ENCODE measurements around the gene LANCL1. TPM values are rescaled to one million over a fixed set of nuclear protein-coding genes. Genes with fewer than 3 reads are reported as not detected.

LANCL1 gene, protein sequence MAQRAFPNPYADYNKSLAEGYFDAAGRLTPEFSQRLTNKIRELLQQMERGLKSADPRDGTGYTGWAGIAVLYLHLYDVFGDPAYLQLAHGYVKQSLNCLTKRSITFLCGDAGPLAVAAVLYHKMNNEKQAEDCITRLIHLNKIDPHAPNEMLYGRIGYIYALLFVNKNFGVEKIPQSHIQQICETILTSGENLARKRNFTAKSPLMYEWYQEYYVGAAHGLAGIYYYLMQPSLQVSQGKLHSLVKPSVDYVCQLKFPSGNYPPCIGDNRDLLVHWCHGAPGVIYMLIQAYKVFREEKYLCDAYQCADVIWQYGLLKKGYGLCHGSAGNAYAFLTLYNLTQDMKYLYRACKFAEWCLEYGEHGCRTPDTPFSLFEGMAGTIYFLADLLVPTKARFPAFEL
- total RNA-seq (2022) (26.5 and 30.6 TPM in 2 replicates), Bru-seq, nascent RNA (percentile 69 among the genes with signal in this experiment), BruChase-seq, experiment 1, labeled RNA remaining after a 2-hour chase (percentile 69 among the genes with signal in this experiment), BruChase-seq, experiment 2, labeled RNA remaining after a 6-hour chase (percentile 79 among the genes with signal in this experiment)
- long read RNA-seq, full-length matches to known transcripts, result 36 of 47 reads
- long read RNA-seq, partial matches to known transcripts, result 4 of 47 reads
- long read RNA-seq, other reads (novel, unspliced or antisense), result 7 of 47 reads

DNA sequence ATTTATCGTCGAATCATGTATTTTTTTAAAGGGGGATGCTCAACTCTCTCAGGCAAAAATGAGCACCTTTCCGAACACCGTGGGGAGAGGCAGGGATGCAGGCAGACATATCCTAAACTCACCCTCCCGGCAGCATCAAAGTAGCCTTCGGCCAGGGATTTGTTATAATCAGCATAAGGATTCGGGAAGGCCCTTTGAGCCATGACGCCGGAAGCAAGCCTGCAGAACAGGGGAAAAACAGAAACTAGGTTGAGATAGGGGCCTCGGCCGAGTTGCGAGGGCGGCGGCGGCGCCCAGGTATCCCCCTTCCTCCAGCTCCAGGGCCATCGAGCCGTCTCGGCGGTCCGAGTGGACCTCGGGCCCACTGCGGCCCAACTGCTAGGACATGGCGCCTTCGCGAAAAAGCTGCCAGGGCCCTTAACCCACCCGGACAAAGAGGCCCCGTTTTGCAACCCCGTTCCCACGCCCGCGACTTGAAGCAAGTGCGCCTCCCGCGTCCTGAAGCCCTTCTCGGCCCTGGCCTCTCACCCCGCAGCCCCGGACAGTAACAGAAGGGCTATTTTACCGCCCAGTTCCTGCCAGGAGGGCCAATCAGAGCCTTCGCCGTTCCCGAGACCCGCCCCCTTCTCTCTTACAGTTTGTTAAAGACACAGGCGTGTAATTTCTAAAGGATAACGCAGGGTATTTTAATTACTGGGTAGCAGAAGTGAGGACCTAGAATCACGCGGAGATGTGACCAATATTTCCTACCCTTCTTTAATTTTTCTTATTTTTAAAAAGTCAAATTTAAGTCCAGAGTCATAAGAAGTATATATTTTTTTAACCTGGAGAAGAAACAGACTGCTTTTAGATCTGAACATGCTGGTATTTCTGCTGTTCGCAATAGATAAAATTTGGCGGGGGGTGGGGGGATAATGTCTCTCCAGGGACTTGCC, at the start of gene LANCL1:
LANCL1 (minus strand) TSS at position 566 of the 935 bp plus-strand sequence; CDS start at position 203, 363 bp downstream.
- POLR2A ChIA-PET, result no interaction called here
- H3K4me3 ChIP-seq (ENCODE audit: low read depth, low read length), result peak within 1 kb of the TSS; percentile 67
- Mint-ChIP-seq H3K4me3 (ENCODE audit: unreplicated experiment) (peak within 1 kb of the TSS; percentile 95), H3K27ac (ENCODE audit: unreplicated experiment) (peak within 1 kb of the TSS; percentile 86), H3K36me3 (ENCODE audit: insufficient read depth, unreplicated experiment) (peaks cover 10% of the 10 kb centered on the region), H3K27me3 (ENCODE audit: insufficient read depth, unreplicated experiment) (no peaks in the 10 kb centered on the region), H3K4me1 (ENCODE audit: low read depth, unreplicated experiment) (no peaks in the 10 kb centered on the region), H3K9me3 (ENCODE audit: unreplicated experiment) (no peaks in the 10 kb centered on the region)
- no peaks in the 10 kb centered on the region; the same call in 1 of the 2 replicates for H3K4me1 ChIP-seq
- H3K27me3 ChIP-seq (replicated peaks; ENCODE audit: control insufficient read depth, insufficient read depth, low read length), result no peaks in the 10 kb centered on the region
- intact Hi-C loops (cut with micrococcal nuclease; ENCODE audit: unreplicated experiment), result loop anchor here (1.0 to 2.0 kb wide), 2 partner anchors 26 to 305 kb away; partner anchors contain the start of gene KANSL1L
- CTCF ChIA-PET, result no interaction called here
- TF ChIP-seq, protein P1, sequence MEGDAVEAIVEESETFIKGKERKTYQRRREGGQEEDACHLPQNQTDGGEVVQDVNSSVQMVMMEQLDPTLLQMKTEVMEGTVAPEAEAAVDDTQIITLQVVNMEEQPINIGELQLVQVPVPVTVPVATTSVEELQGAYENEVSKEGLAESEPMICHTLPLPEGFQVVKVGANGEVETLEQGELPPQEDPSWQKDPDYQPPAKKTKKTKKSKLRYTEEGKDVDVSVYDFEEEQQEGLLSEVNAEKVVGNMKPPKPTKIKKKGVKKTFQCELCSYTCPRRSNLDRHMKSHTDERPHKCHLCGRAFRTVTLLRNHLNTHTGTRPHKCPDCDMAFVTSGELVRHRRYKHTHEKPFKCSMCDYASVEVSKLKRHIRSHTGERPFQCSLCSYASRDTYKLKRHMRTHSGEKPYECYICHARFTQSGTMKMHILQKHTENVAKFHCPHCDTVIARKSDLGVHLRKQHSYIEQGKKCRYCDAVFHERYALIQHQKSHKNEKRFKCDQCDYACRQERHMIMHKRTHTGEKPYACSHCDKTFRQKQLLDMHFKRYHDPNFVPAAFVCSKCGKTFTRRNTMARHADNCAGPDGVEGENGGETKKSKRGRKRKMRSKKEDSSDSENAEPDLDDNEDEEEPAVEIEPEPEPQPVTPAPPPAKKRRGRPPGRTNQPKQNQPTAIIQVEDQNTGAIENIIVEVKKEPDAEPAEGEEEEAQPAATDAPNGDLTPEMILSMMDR (IDR thresholded peaks at IDR 0.05; ENCODE audit: insufficient read depth in 1 of 2, low read depth in 1 of 2, low read length in 1 of 2, severe bottlenecking in 1 of 2, unreplicated experiment in 1 of 2), result no peak
- no peaks in the 10 kb centered on the region for H3K9me3 ChIP-seq
- BruUV-seq (replicated peaks), result TSS peak; percentile 60
- 0 out of 2 replicates have a peak, but pooled peaks cover 2% of the 10 kb centered on the region for H3K36me3 ChIP-seq (ENCODE audit: control insufficient read depth, insufficient read depth, low read length)
- peak; percentile 89 for DNase-seq

DNA sequence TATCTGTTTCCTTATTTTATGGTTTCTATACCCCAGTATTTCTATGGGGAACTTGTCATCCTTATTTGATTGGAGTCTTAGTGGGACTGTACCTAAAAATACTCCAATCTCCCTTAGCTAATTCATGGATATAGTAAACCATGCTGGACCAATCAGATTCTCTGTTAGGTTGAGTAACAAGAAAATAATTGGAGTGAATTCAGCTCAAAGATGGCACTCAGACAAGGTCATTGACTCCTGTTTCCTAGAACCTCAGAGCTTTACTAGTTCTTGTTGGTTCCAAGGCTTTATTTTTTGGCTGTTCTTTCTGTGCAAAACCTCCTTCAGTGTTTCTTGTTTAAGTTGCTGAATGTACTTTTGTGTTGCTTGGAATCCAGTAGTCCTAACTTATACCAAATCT, 48.0 kb upstream of the LANCL1 start:
- H3K4me1 ChIP-seq, result no peaks in the 10 kb centered on the region
- POLR2A ChIA-PET, result no interaction called here
- intact Hi-C loops (cut with micrococcal nuclease; ENCODE audit: unreplicated experiment), result no loop called here
- H3K4me3 ChIP-seq (ENCODE audit: low read depth, low read length), result no peak overlapping the region
- TF ChIP-seq, protein P1 (IDR thresholded peaks at IDR 0.05; ENCODE audit: insufficient read depth in 1 of 2, low read depth in 1 of 2, low read length in 1 of 2, severe bottlenecking in 1 of 2, unreplicated experiment in 1 of 2), result no peak
- no peaks in the 10 kb centered on the region for H3K27me3 ChIP-seq (replicated peaks; ENCODE audit: control insufficient read depth, insufficient read depth, low read length)
- CTCF ChIA-PET, result no interaction called here
- Mint-ChIP-seq H3K4me1 (ENCODE audit: low read depth, unreplicated experiment) (no peaks in the 10 kb centered on the region), H3K4me3 (ENCODE audit: unreplicated experiment) (no peak overlapping the region), H3K27ac (ENCODE audit: unreplicated experiment) (no peak overlapping the region), H3K36me3 (ENCODE audit: insufficient read depth, unreplicated experiment) (no peaks in the 10 kb centered on the region), H3K27me3 (ENCODE audit: insufficient read depth, unreplicated experiment) (peaks cover 8% of the 10 kb centered on the region), H3K9me3 (ENCODE audit: unreplicated experiment) (no peaks in the 10 kb centered on the region)
- no TSS peak for BruUV-seq (replicated peaks)
- DNase-seq, result no peak
- H3K36me3 ChIP-seq (ENCODE audit: control insufficient read depth, insufficient read depth, low read length), result no peaks in the 10 kb centered on the region
- no peaks in the 10 kb centered on the region for H3K9me3 ChIP-seq
